SK-N-SH (cell line): ENCODE measurements around the gene FIGNL2. TPM values are rescaled to one million over a fixed set of nuclear protein-coding genes. Genes with fewer than 3 reads are reported as not detected.

Source experiments
- CTCF ChIA-PET: fragments of 300-600, 350-600 bp; formaldehyde crosslinking; extraction: SDS; loops from one replicate; lab custom pipeline; 2021; lab: Yijun Ruan, JAX
- POLR2A ChIA-PET: fragments of 350-600 bp; sonication (Branson Sonifier 250); formaldehyde crosslinking; extraction: SDS; loops from one replicate; lab custom pipeline; 2020; ENCODE audit warnings: antibody characterized with exemption, inconsistent platforms; lab: Yijun Ruan, JAX
- DNase-seq: peaks from one replicate; pipeline ENCODE4 v3.0.0; 2012
- H2AFZ ChIP-seq: fragments of 200-600 bp; sonication (generic); 2 replicates; pipeline ENCODE4 v1.8.1; 2016; ENCODE audit warnings: antibody characterized with exemption, mild to moderate bottlenecking, low read depth
- H3F3A ChIP-seq: fragments of 200-600 bp; sonication (generic); replicated peaks from 2 replicates; pipeline ENCODE3; 2016; ENCODE audit warnings: antibody characterized with exemption, mild to moderate bottlenecking; ENCODE audit not compliant: insufficient read depth
- H3K27ac ChIP-seq, 2 experiments: fragments of 200-500 bp in 1 of 2; fragments of 200-600 bp in 1 of 2; sonication (Bioruptor generic) in 1 of 2; sonication (generic), shearing (Covaris generic) in 1 of 2; 2 replicates each; pipeline versions ENCODE4 v1.5.1 to v1.6.1; 2014 to 2016; ENCODE audit warnings: low read depth in 2 of 2, inconsistent platforms in 1 of 2, low read length in 1 of 2, mild to moderate bottlenecking in 1 of 2, mixed read lengths in 1 of 2
- H3K27me3 ChIP-seq: fragments of 200-600 bp; sonication (generic), shearing (Covaris generic); 2 replicates; pipeline ENCODE4 v1.6.1; 2016; ENCODE audit warnings: mixed run types; ENCODE audit not compliant: insufficient read depth
- H3K36me3 ChIP-seq, 2 experiments: fragments of 200-500 bp in 1 of 2; fragments of 200-600 bp in 1 of 2; sonication (Bioruptor generic) in 1 of 2; sonication (generic) in 1 of 2; replicated peaks in 1 of 2; 2 replicates each; pipeline versions ENCODE3 to v1.5.1; 2014 to 2016; ENCODE audit warnings: low read length in 1 of 2, mild to moderate bottlenecking in 1 of 2; ENCODE audit not compliant: insufficient read depth in 2 of 2, control insufficient read depth in 1 of 2
- H3K4me1 ChIP-seq, 2 experiments: fragments of 200-500 bp in 1 of 2; fragments of 200-600 bp in 1 of 2; sonication (Bioruptor generic) in 1 of 2; sonication (generic), shearing (Covaris generic) in 1 of 2; 2 replicates each; pipeline versions ENCODE4 v1.5.1 to v1.6.1; 2014 to 2016; ENCODE audit warnings: low read depth in 1 of 2, low read length in 1 of 2, mixed run types in 1 of 2; ENCODE audit not compliant: insufficient read depth in 2 of 2, control insufficient read depth in 1 of 2
- H3K4me2 ChIP-seq: fragments of 200-600 bp; sonication (generic), shearing (Covaris generic); 2 replicates; pipeline ENCODE4 v1.6.1; 2017; ENCODE audit warnings: mixed run types
- H3K4me3 ChIP-seq, 2 experiments: fragments of 200-500 bp in 1 of 2; fragments of 200-600 bp in 1 of 2; sonication (Bioruptor generic) in 1 of 2; sonication (generic), shearing (Covaris generic) in 1 of 2; 2 replicates each; pipeline versions ENCODE4 v1.5.1 to v1.8.1; 2014 to 2016; ENCODE audit warnings: low read depth in 2 of 2, inconsistent platforms in 1 of 2, low read length in 1 of 2, mild to moderate bottlenecking in 1 of 2, mixed read lengths in 1 of 2, moderate library complexity in 1 of 2
- H3K79me2 ChIP-seq: fragments of 200-600 bp; sonication (generic); 2 replicates; pipeline ENCODE4 v1.8.1; 2017; ENCODE audit warnings: mild to moderate bottlenecking; ENCODE audit not compliant: insufficient read depth
- H3K9ac ChIP-seq: fragments of 200-600 bp; sonication (generic); 2 replicates; pipeline ENCODE4 v1.6.1; 2017; ENCODE audit warnings: mixed run types
- H3K9me2 ChIP-seq: fragments of 200-600 bp; sonication (generic); 2 replicates; pipeline ENCODE4 v1.6.1; 2017; ENCODE audit warnings: mixed run types
- H3K9me3 ChIP-seq: fragments of 200-600 bp; sonication (generic); 2 replicates; pipeline ENCODE4 v1.6.1; 2017; ENCODE audit warnings: mixed run types, mild to moderate bottlenecking, moderate library complexity
- H4K20me1 ChIP-seq: fragments of 200-600 bp; sonication (generic); 2 replicates; pipeline ENCODE4 v1.6.1; 2017; ENCODE audit warnings: mild to moderate bottlenecking, mixed run types; ENCODE audit not compliant: insufficient read depth
- ELF1 ChIP-seq: IDR thresholded peaks from 2 replicates; pipeline ENCODE4 v1.4.0; 2012
- EP300 ChIP-seq, 2 experiments: IDR thresholded peaks; 2 replicates each; pipeline versions ENCODE4 v1.4.0 to v1.6.1; 2012; ENCODE audit warnings: borderline replicate concordance in 1 of 2, low read depth in 1 of 2, low read length in 1 of 2
- EZH2phosphoT487 ChIP-seq: fragments of 200-600 bp; sonication (generic); IDR thresholded peaks from 2 replicates; pipeline ENCODE4 v1.6.1; 2017; ENCODE audit warnings: low read depth, mixed run types, mild to moderate bottlenecking, antibody characterized with exemption, moderate library complexity, borderline replicate concordance
- FOXJ3 ChIP-seq: sonication (generic); formaldehyde crosslinking; IDR thresholded peaks from 2 replicates; pipeline ENCODE4 v1.5.1; 2020; ENCODE audit warnings: mild to moderate bottlenecking, missing genetic modification reagents
- FOXM1 ChIP-seq: IDR thresholded peaks from 2 replicates; pipeline ENCODE4 v1.4.0; 2012; ENCODE audit warnings: low read depth, mild to moderate bottlenecking
- GABPA ChIP-seq: IDR thresholded peaks from 2 replicates; pipeline ENCODE4 v1.4.0; 2012; ENCODE audit warnings: low read depth, mild to moderate bottlenecking
- JUND ChIP-seq: IDR thresholded peaks from 2 replicates; pipeline ENCODE4 v1.4.0; 2012
- MEF2A ChIP-seq: IDR thresholded peaks from 2 replicates; pipeline ENCODE4 v1.4.0; 2012; ENCODE audit warnings: low read depth, borderline replicate concordance
- TAF1 ChIP-seq: IDR thresholded peaks from 2 replicates; pipeline ENCODE4 v1.6.1; 2012; ENCODE audit warnings: low read depth, mild to moderate bottlenecking, low read length, moderate library complexity, borderline replicate concordance
- TEAD4 ChIP-seq: IDR thresholded peaks from 2 replicates; pipeline ENCODE4 v1.4.0; 2012; ENCODE audit warnings: mild to moderate bottlenecking, borderline replicate concordance; ENCODE audit not compliant: insufficient read depth
- YY1 ChIP-seq: IDR thresholded peaks from 2 replicates; pipeline ENCODE4 v1.4.0; 2012; ENCODE audit warnings: low read depth, mild to moderate bottlenecking
- WGBS: methylation state at CpG from one replicate; pipeline ENCODE4 v1.1.6; 2017; ENCODE audit warnings: low lambda C conversion rate; 5-methylcytosine and 5-hydroxymethylcytosine counted together
- polyA plus RNA-seq, 3 experiments: library from polyadenylated mRNA; depleted of rRNA; stranded (reverse); fragments of >200 nt; gene quantifications; 2 replicates each; pipeline ENCODE4 v1.2.3, GENCODE V29; 2012
- TF ChIP-seq, protein P1 (sequence below): IDR thresholded peaks from 2 replicates; pipeline ENCODE4 v1.4.0; 2012; ENCODE audit warnings: low read depth
- TF ChIP-seq, protein P2 (sequence below): IDR thresholded peaks from 2 replicates; pipeline ENCODE4 v1.6.1; 2012; ENCODE audit warnings: mild to moderate bottlenecking, low read depth, low read length, moderate library complexity
- TF ChIP-seq, protein P3 (sequence below): fragments of 150-350 bp; IDR thresholded peaks from 2 replicates; pipeline ENCODE4 v1.6.1; 2016; ENCODE audit warnings: mild to moderate bottlenecking, low read depth, low read length

Gene FIGNL2
- polyA plus RNA-seq, 1 of the 3 experiments (the other 2 are of a cell fraction): 0.05 TPM

DNA sequence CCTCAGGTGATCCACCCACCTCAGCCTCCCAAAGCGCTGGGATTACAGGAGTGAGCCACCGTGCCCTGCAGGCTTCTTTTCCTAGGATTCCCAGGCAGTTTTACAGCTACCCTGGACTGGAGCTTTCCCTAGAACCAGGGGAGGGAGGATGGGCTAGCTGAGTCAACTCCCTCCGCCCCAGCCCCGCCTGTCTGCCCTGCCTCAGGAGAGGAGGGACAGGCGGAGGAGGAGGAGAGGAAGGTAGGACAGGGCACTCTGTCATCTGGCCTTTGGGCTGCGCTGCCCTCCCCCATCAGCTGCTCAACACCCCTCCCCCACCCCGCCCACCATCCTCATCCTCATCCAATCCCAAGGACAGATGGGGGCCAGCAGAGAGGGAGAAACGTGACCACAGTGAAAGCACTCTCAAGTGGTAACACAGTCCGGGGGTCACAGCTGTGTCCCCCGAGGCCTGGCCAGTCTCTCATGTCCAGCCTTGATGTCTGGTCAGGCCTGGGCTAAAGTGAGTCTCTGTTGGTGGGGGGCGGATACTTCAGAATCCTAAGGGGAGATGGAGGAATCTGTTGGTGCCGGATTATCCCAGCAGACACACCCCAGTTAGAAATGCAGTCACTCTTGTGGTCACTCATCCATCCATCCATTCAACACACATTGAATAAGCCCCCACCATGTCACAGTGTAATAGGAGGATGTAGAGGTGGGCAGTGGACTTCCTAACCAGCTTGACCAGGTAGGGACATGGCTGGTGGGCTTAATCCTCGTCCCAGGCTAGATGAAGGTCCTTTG lies 12.3 kb downstream of the FIGNL2 start (continued):
- TF ChIP-seq FOXJ3 (no peak), EZH2phosphoT487 (no peak), TEAD4 (no peak), GABPA (no peak)

DNA sequence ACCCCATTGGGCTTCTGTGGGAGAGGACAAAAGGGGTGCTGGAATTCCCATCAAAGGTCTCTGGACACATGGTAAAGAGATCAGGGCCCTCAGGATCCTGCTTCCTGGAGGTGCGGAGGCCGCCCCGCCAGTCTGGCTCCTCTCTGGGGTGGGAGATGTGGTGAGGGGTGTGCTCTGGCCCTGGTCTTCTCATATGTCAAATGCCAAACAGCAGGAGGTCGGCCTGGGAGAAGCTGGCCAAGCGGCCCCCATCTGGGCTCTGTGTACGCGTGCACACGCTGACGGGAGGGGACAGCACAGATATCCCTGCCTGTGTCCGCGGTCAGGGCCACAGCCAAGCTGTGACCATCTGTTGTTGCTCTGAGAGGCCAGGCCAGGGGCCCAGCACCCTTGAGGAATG lies 14.1 kb downstream of the FIGNL2 start:
- CTCF ChIA-PET: interaction anchor here (1.3 to 4.8 kb wide), 2 partner anchors 10 to 186 kb away, joined by 5 to 25 read pairs; no protein-coding TSS in a partner anchor

More for the DNA sequence above, 14.1 kb downstream of the FIGNL2 start:
- Histone ChIP-seq H3K9ac (no peak overlapping the region), H3K9me2 (no peaks in the 10 kb centered on the region), H3K27ac (no peak overlapping the region), H3K27me3 (no peaks in the 10 kb centered on the region; the same call in 1 of the 2 replicates)
- WGBS: 89% methylated on average over 7 of the region's 11 CpGs
- TF ChIP-seq, protein P1, sequence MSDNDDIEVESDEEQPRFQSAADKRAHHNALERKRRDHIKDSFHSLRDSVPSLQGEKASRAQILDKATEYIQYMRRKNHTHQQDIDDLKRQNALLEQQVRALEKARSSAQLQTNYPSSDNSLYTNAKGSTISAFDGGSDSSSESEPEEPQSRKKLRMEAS: no peak
- no peak for TF ChIP-seq YY1
- no peak for TF ChIP-seq TAF1
- no peak for TF ChIP-seq FOXM1
- TF ChIP-seq, protein P2, sequence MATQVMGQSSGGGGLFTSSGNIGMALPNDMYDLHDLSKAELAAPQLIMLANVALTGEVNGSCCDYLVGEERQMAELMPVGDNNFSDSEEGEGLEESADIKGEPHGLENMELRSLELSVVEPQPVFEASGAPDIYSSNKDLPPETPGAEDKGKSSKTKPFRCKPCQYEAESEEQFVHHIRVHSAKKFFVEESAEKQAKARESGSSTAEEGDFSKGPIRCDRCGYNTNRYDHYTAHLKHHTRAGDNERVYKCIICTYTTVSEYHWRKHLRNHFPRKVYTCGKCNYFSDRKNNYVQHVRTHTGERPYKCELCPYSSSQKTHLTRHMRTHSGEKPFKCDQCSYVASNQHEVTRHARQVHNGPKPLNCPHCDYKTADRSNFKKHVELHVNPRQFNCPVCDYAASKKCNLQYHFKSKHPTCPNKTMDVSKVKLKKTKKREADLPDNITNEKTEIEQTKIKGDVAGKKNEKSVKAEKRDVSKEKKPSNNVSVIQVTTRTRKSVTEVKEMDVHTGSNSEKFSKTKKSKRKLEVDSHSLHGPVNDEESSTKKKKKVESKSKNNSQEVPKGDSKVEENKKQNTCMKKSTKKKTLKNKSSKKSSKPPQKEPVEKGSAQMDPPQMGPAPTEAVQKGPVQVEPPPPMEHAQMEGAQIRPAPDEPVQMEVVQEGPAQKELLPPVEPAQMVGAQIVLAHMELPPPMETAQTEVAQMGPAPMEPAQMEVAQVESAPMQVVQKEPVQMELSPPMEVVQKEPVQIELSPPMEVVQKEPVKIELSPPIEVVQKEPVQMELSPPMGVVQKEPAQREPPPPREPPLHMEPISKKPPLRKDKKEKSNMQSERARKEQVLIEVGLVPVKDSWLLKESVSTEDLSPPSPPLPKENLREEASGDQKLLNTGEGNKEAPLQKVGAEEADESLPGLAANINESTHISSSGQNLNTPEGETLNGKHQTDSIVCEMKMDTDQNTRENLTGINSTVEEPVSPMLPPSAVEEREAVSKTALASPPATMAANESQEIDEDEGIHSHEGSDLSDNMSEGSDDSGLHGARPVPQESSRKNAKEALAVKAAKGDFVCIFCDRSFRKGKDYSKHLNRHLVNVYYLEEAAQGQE: no peak
- TF ChIP-seq EZH2phosphoT487: no peak
- TF ChIP-seq ELF1: no peak
- TF ChIP-seq MEF2A: no peak
- no peak for TF ChIP-seq EP300 (IDR thresholded peaks at IDR 0.05; ENCODE audit: borderline replicate concordance in 1 of 2, low read depth in 1 of 2, low read length in 1 of 2)
- TF ChIP-seq JUND: no peak
- TF ChIP-seq, protein P3, sequence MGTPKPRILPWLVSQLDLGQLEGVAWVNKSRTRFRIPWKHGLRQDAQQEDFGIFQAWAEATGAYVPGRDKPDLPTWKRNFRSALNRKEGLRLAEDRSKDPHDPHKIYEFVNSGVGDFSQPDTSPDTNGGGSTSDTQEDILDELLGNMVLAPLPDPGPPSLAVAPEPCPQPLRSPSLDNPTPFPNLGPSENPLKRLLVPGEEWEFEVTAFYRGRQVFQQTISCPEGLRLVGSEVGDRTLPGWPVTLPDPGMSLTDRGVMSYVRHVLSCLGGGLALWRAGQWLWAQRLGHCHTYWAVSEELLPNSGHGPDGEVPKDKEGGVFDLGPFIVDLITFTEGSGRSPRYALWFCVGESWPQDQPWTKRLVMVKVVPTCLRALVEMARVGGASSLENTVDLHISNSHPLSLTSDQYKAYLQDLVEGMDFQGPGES: no peak
- TF ChIP-seq, all 33 proteins: peak for 0
- Histone ChIP-seq H4K20me1 (no peaks in the 10 kb centered on the region), H3K79me2 (no peaks in the 10 kb centered on the region), H3F3A (no peaks in the 10 kb centered on the region), H3K4me2 (no peak overlapping the region), H3K4me1 (peaks cover 0 to 37% of the 10 kb centered on the region in 2 experiments; a peak in 1 of 4 replicates), H2AFZ (no peak overlapping the region), H3K4me3 (no peak overlapping the region), H3K9me3 (no peaks in the 10 kb centered on the region), H3K36me3 (no peaks in the 10 kb centered on the region)
- POLR2A ChIA-PET: no interaction called here
- no peak for DNase-seq
